Activated CD8-positive, alpha-beta memory T cell treated with anti-CD3 and anti-CD28 coated beads, Interleukin-2, amount 50 U/mL, for 4 hours (primary cell): ENCODE results near the gene BTN1A1.
A peak's percentile ranks its signal among the peaks of the same experiment; 100 is the strongest.
"Not testable (repeated sequence)": the region's sequence is repeated elsewhere in the genome, so short reads cannot be mapped to it uniquely, and the experiment has no call there.

ENCODE experiments used
- DNase-seq: peaks from one replicate; pipeline ENCODE4 v3.0.0-alpha.2; 2020

The BTN1A1 gene

DNA sequence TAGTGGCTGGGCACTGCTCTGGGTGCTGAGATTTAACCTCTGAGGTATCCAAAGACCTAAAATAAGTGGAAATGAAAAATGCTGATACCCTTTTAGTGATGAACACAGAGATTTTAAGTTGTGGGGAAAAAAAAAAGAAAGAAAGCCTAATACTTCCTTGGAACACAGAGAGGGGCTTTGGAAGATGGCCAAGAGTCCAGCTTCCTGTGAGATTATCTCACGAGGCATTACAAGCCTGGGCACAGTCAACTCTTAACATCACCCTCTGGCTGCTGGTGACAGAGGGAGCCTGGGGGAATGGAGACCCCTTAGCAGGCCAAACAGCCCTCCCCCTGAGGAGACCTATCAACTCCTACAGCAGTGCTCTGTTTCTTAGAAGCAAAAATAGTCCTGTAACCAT, 22.7 kb upstream of the BTN1A1 start:
- DNase-seq, result no peak

DNA sequence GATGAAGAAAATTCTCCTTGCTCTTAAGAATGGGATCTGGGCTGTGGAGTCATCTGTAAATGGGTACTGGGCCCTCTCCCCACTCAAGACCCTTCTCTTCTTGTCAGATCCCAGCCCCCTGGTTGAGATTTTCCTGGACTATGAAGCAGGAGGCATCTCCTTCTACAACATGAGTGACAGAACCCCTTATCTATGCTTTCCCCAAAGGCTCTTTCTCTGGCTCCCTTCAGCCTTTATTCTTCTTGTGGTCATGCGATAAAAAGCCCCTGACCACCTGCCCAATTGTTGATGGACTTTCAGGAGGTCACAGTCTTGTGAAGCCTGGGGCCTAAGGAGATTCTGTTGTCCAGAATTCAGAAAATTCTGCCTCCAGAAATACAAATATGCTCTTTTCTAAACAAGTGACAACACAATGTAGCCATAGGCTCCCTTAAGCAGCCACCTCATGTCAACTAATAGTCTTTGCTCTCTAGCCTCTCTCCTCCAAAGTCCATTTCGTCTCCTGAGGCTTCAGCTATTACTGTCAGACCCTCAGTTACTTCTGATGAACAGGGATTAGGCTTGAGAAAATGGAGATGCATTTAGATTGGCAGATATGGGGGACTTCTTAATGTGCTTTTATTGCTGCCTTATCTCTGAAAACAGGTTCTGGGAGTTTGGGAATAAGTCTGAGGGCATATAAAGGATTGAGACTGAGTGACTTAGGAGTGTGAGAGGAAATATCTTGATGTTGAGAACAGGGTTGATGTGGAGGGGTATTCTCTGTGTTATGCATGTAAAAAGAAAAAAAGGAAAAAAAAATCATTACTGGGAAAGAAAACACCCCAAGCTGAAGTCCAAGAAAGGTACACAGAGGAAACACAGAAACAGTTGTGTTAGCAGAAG, 21.8 kb upstream of the BTN1A1 start:
- DNase-seq, result no peak

DNA sequence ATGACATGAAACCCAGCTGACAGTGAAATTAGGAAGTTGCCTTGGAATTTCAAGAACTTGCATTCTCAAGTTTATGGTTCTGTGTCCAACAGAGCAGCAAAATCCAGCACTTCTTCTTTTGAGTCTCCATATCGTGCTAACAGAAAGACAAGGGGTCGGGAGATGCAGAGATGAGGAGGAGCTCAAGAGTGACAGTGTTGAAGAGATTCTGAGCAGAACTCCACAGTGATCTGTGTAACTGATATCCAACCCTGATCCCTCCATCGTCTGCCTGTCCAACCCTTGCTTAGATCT, 21.2 kb upstream of the BTN1A1 start:
- DNase-seq, result no peak

DNA sequence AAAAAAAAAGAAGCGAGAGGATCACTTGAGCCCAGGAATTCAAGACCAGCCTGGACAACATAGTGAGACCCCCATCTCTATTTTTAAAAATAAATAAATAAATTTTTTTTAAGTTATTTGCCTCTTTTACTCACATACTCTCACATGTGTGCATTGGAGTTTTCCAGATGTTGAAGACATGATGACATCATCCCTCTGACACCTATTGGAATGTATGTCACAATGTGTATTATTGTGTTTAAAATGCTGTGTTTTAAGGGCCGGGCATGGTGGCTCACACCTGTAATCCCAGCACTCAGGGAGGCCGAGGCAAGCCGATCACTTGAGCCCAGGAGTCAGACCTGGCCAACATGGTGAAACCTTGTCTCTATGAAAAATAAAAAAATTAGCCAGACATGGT, 17.8 kb upstream of the BTN1A1 start:
- DNase-seq, result no peak

DNA sequence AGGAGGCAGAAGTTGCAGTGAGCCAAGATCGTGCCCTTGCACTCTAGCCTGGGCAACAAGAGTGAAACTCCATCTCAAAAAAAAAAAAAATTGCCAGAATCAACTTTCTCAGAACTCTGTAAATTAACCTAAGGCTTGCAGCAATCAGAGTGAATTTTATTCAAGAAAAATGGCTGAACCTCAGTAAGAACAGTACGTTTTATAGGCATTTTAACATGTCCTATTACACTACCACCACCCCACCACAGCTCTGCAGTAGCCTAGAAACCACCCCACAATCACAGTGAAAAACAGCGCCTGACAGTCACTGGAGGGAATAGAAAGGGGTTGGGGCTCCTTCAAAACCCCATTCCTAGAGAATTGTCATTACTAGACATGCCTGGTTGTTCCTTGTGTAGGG, 16.4 kb upstream of the BTN1A1 start:
- DNase-seq, result no peak

DNA sequence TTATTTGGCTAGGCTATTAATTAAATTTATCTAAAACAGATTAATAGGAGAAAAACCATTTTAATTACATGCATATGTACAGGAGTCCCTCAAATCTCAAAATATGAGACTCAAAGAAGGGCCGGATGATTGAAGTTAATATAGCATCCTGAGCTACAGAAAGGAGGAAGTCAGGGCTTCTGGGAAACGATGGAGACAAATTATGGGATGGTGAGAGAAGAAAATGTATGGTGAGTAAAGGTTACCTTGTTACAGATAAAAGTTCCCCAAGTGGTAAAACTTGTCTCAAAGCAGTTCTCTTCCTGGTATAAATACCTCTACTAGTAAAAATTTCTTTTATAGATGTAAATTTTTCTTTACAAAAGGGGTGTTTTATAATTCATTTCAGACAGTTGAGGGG, 15.9 kb upstream of the BTN1A1 start:
- no peak for DNase-seq

DNA sequence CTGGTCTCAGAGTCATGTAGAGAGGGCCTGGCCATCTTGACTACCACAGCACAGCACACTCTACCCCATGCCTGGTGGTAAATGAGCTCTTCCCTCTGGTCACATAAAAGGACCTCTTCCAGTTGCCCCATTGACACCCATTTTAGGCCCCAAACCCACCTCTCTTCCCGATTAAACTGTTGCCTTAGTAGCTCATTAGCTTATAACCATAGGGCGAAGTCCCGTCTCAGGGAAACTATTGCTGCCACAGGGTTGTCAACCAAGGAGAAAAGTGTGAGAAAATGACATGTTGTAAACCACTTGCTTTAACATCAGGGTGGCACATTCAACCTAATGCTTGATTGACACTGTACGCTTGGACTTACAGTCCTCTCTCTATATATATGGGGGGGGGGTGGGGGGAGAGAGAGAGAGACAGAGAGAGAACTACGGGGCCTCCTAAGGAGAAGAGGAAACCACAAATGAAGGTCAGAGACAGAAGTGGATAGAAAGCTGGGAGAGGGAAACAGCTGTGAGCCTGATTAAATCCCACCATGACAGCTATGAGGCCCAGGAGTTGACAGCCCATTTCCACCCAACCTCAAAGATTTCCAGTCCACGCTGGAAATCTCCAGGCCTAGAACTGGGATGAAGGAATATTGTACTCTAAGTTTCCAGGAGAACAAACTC, 14.9 kb upstream of the BTN1A1 start:
- no peak for DNase-seq

DNA sequence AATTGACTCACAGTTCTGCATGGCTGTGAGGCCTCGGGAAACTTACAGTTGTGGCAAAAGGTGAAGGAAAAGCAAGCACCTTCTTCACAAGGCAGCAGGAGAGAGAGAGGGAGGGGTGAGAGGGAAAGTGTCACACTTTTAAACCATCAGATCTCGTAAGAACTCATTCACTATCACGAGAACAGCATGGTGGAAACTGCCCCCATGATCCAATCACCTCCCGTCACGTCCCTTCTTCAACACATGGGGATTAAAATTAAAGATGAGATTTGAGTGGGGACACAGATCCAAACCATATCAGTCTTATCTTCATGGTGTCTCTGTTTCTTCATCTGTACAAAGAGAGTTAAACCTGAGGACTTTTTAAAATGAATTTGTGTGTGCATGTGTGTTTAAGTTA, 13.7 kb upstream of the BTN1A1 start:
- DNase-seq, result no peak

DNA sequence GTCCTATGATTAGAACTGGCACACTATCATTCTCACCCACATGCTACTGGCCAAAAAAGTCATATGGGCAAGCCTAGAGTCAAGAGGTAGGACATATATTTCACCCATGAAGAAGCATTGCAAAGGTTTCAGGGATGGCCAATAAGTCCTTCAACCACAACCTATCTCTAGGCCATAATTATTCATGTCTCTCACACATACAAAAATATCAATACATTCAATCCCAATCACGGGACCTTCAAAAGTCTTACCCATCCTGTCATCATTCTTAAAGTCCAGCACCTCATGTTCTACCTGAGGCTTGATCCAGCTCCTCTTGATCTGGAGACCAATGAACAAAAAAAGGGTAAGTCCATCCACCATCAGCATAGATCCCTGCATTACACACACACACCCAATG, 12.6 kb upstream of the BTN1A1 start:
- no peak for DNase-seq

DNA sequence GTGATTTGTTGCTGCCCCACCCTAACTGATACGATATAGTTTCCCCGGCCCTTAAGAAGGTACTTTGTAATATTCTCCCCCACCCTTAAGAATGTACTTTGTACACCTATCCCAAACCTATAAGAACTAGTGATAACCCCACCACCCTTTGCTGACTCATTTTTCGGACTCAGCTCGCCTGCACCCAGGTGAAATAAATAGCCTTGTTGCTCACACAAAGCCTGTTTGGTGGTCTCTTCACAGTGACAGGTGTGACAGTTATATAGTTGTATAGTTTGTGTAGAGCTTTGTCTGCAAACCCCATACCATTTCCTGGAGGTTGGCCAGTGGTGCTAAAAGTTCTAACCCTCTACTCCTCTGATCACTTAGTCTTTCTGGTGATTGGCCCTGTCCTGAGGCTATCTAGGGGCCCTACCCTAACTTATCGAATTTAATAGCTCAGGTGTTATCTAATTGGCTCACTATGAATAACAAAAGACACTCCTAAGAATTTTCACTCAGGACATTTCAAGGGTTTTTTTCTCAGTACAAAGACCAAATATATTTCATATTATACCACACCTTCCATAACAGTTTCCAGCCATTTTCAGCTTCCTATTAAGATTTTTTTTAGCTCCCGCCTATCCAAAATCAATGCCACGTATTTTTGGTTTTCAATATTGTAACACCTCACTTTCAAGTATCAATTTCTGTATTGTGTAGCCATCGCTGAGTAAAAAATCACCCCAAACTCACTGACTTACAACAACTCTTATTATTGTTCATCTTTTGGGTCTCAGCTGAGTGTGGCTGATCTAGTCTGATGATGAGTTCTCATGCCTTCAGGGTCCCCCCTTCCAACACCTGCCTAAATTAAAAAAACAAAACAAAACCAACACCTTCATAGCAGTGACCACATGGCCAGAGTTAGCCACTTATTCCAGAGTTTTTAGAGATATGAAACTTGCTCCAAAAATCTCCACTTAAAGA, 9.8 kb upstream of the BTN1A1 start:
- DNase-seq, result no peak

DNA sequence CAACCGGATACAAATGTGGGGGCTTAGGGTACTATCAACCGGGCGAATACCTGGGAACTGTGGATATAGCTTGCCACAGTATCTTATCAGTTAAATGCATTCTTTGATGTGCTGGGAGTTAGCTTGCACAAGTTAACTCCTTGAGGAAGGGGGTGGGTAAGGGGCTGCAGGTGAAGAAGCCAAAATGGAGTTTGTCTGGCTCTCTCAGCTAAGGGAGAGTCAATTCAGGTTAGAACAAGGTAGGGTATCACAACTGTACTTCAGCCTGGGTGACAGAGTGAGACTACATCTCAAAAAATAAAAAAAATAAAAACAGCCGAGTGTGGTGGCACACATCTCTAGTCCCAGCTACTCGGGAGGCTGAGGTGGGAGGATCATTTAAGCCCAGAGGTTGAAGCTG, 8.5 kb upstream of the BTN1A1 start:
- DNase-seq, result no peak

DNA sequence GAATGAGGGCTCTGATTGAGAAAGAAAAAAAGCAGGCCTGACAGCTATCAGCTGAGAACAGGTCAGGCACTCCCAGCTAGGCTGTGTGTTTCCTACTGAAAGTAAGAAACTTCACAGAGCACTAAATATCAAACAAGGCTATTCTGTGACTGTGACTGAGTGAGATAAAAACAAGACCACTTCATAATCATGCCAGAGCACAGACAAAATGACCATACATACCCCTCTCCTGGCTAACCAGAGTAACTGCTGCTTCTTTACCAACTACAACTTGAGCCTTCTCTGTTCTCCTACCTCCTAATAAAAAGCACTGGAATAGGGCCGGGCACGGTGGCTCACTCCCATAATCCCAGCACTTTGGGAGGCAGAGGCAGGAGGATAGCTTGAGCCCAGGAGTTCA, 6.8 kb upstream of the BTN1A1 start:
- no peak for DNase-seq

DNA sequence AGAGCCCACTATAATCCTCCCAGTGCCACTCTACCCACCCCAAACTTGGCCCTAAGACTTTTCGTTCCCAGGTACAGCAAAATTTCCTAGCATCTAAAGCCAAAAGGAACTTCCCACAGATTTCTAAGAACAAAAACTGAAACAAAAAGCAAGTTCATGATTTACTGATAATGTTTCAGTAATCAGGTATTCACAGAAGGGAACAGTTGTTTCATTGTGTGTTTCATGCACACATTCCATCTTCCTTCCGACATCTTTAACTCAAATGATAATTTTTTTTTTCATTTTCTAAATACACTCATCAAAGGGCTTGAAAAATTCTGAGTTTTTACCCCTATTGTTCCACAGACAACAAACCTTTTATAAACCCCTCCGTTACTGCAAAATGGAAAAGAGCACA, 6.0 kb upstream of the BTN1A1 start:
- DNase-seq, result no peak

DNA sequence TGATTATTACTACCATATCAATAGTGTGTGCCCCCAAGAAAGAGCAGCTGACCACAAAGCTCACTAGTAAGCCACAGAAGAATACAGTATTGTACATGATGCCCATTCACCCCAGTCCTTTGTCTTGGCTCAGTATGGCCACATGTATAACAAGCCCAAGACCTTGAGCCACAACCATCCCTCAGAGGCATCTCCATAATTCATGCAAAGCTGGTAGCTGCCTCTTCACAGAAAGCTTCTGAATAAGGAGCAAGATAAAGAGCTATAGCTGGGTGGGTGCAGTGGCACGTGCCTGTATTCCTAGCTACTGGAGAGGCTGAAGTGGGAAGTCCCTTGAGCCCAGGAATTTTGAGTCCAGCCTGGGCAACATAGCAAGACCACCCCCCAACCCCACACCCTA, 4.8 kb upstream of the BTN1A1 start:
- no peak for DNase-seq

DNA sequence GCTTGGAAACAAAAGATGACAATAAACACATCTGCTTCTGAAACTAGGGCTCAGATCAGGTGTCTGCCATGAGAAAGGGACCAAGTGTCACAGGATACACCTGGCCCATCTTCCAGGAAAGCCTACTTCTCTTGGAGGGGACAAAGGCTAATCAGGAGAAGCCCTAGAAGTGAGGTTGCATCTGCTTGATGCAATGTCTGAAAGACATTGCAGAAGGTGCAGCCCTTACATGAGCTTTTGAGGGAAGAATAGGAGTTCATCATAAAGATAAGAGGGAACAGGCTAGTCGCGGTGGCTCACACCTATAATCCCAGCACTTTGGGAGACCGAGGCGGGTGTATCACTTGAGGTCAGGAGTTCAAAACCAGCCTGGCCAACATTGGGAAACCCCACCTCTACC, 2.5 kb upstream of the BTN1A1 start:
- no peak for DNase-seq

DNA sequence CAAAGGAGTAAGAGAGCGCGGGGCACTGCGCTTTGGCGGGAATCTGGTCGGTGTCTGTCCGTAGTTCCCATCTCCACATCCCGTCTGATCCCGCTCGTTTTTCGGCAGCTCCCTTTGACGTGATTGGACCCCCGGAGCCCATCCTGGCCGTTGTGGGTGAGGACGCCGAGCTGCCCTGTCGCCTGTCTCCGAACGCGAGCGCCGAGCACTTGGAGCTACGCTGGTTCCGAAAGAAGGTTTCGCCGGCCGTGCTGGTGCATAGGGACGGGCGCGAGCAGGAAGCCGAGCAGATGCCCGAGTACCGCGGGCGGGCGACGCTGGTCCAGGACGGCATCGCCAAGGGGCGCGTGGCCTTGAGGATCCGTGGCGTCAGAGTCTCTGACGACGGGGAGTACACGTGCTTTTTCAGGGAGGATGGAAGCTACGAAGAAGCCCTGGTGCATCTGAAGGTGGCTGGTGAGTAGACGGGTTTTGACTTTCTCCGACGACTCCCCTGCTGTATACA, 1.4 kb downstream of the BTN1A1 start:
- DNase-seq, result peak; percentile 47

DNA sequence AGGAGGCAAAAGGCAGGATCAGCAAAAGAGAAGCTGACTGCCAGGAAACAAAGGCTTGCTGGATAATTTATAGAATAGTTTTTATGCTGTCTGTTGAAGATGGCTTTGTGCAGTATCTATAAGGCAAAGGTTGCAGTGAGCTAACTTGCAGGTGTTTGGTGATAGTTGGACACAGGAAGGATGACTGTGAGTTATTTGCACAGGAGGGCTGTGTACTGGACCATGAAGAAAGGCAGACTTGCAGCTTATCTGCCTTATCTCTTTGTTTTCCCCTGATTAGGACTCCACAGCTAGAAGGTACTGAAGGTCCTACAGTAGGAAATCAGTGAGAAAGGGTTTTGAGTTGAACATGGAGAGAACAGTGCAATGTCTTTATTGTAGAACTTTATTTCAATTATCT, 2.1 kb downstream of the BTN1A1 start:
- no peak for DNase-seq

DNA sequence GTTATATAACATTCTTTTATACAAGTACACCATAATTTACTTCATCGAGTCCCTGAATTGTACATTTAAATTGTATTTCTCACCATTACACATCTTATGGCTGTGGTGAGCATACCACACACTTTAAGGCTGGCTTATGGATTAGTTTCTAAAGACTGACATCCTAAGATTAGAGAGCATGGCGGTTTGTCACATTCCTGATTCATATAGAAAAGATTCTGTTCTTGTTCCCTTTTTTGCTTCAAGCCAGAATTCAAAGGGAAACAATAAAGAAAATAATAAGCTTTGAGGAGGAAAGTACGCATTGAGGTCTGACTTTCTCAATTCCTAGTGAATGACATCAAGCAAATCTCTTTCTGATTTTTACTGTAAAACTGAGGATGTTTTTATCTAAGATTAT, 2.5 kb downstream of the BTN1A1 start:
- DNase-seq, result no peak

DNA sequence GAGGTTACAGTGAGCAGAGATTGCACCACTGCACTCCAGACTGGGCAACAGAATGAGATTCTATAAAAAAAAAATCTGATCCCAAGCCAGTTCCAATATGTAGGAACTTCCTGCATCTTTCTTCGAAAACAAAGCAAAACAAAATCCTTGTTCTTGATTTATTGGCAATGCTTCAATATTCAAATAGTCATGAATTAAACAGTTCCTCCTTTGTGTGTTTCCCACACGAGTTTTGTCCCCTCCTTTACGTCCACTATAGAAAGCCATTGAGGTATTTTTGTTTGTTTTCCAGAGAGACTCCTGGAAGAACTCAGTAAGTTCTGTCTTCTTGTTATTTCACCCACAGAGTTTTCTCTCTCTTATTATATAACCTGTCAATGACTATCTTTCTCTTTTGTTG, 7.6 kb downstream of the BTN1A1 start:
- DNase-seq, result no peak

DNA sequence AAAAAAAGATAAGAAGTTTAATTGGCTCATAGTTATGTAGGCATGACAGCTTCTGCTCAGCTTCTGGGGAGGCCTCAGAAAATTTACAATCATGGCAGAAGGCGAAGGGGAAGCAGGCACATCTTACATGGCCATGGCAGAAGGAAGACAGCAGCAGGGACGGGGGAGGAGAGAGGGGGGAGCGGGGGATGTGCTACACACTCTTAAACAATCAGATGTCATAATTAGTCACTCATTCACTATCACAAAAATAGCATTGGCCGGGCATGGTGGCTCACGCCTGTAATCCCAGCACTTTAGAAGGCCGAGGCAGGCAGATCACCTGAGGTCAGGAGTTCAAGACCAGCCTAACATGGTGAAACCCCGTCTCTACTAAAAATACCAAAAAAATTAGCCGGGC, 10.9 kb downstream of the BTN1A1 start:
- DNase-seq, result not testable (repeated sequence)

DNA sequence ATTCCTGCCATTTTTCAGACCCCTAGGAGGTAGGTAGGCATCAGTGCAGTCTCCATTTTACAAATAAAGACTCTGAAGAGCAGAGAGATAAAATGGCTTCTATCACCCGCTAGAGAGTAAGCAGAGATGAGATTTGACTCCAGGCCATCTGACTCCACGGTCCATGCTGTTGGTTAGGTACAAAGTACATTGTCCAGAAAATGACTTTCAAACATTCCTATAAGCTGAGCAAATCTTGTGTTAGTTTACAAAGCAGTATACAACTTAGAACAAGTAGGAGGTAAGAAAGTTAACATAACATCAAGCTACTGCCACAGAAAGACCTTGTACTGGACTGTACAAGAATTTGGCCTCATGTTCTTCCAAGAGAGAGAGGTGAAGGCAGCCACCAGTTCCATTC, 14.9 kb downstream of the BTN1A1 start:
- no peak for DNase-seq

DNA sequence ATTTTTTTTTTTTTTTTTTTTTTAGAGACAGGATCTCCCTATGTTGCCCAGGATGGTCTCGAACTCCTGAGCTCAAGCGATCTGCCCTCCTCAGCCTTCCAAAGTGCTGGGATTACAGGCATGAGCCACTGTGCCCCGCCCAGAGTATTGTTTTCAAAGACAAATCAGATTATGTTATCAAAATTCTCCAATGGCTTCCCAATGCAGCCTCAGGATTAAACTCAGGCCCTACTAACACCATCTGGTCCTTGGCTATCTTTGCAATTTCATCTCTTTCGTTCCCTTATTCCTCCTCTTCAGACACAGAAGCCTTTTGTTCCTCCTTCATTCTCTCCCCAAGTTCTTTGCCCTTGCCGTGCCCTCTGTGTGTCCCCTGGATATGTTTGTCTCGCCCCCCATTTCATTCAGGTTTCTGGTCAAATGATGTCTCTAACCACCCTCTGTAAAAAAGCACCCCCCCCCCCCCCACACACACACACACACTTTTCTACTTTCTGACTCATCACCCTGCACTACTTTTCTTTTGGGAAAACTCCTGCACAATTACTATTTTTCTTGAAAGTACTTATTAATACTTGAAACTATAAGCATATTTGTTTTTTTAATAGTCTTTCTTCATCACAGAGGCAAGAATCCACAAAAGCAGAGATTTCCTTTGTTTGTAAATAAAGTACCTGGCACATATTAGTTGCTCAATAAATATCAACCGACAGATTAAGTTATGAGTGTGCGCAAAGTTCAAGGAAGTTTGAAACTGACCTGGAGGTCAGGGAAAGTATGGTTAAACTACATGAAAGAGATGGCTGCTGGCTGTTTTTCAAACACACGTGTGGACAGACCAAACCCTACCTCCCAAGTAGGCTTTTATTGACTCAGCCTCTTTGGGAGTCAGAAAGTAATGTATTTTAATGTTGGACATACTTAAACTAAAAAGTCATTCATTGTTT, 16.7 kb downstream of the BTN1A1 start:
- DNase-seq, result no peak
